ENCODE results near the gene RFTN1.

RFTN1 gene, protein sequence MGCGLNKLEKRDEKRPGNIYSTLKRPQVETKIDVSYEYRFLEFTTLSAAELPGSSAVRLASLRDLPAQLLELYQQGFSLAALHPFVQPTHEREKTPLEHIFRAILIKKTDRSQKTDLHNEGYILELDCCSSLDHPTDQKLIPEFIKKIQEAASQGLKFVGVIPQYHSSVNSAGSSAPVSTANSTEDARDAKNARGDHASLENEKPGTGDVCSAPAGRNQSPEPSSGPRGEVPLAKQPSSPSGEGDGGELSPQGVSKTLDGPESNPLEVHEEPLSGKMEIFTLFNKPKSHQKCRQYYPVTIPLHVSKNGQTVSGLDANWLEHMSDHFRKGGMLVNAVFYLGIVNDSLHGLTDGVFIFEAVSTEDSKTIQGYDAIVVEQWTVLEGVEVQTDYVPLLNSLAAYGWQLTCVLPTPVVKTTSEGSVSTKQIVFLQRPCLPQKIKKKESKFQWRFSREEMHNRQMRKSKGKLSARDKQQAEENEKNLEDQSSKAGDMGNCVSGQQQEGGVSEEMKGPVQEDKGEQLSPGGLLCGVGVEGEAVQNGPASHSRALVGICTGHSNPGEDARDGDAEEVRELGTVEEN

DNA sequence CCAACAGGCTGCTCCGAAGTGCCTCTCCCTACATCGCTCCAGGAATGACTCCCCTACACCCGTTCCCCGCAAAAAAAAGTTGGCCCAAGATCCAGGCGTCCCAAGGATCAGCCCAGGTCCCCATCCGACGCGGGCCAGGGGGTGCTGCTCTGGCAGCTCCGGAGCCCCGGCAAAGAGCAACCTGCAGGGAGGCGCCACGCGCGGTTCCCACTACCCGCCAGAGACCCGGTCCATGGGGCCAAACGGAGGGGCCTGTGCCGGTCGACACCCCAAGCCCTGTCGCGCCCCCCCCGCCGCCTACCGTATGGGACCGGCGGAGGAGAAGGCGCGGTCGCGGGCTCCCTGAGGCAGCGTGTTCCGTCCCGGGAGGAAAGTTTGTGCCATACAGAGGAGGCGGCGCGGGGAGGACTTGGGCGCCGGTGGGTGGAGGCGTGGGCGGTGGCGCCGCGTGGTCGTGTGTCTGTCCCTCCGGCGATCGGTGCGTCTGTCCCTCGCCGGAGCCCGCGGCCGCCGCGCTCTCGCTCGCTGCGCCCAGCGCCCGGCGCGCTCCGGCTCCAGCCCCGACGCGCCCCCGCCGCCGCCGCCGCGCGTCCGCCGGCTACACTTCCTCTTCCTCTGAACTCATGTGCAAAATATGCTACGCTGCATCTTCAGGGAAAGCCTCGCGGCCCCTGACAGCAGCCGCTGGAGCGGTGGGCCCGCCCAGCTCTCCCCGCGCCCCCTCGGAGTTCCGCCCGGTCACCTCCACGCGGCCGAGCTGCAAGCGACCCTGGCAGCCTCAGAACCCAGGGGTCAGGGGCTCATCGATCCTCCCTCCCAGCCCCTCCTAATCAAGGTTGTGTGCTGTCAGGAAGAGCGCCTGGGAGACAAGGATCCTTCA, at the start of gene RFTN1:
TSS of gene RFTN1 (minus strand) at position 559 of the 880 bp plus-strand sequence. CDS start 19,830 bp downstream, outside the sequence.
- peak in 4 of 14 donors; percentile 1 to 26 (median 16) for DNase-seq

DNA sequence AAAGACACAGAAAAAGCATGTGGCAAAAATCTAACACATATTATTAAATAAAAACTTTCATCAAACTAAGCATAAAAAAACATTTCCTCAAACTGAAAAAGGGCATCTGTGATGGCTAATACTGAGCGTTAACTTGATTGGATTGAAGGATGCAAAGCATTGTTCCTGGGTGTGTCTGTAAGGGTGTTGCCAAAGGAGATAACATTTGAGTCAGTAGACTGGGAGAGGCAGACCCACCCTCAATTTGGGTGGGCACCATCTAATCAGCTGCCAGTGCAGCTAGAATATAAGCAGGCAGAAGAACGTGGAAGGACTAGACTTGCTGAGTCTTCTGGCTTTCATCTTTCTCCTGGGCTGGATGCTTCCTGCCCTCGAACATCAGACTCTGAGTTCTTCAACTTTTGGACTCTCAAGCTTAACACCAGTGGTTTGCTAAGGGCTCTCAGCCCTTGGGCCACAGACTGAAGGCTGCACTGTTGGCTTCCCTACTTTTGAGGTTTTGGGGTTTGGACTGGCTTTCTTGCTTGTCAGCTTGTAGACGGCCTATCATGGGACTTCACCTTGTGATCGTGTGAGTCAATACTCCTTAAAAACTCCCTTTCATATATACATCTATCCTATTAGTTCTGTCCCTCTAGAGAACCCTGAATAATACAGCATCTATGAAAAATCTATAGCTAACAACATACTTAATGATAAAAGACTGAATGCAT, 46.3 kb upstream of the RFTN1 start:
- DNase-seq: no peak

DNA sequence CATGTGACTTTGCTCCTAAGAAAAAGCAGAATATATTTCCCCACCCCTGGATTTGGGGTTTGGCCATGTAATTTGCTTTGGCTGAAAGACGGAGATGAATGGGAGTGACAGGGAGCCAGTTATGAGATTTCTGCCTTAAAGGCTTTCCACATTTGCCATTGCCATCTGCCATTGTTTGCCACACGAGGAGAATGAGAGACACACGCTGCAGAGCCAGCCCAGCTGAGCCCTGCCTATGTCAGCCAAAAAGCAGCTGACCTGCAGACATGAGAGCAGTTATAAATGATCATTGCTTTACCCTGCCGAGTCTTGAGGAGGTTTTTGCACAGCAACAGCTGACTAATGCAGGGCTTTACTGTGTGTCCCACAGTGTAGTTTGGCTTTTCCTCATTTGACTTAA, 40.6 kb upstream of the RFTN1 start:
- no peak for DNase-seq

DNA sequence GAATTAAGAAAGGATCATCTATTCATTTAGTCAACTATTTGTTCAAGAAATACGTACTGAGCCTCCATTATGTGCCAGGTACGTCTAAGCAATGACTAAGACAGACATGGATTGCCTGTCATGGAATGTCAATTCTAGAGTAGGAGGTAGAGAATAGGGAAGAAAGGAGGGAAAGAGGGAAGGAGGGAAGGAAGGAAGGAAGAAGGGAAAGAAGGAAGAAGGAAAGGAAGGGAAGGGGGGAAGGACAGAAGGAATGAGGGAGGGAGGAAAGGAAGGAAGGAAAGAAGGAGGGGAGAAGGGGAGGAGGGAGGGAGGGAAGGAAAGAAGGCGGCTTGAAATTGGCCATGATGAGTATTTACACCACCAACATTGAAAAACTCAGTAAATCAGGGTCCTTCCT, 39.3 kb upstream of the RFTN1 start:
- DNase-seq: no peak

DNA sequence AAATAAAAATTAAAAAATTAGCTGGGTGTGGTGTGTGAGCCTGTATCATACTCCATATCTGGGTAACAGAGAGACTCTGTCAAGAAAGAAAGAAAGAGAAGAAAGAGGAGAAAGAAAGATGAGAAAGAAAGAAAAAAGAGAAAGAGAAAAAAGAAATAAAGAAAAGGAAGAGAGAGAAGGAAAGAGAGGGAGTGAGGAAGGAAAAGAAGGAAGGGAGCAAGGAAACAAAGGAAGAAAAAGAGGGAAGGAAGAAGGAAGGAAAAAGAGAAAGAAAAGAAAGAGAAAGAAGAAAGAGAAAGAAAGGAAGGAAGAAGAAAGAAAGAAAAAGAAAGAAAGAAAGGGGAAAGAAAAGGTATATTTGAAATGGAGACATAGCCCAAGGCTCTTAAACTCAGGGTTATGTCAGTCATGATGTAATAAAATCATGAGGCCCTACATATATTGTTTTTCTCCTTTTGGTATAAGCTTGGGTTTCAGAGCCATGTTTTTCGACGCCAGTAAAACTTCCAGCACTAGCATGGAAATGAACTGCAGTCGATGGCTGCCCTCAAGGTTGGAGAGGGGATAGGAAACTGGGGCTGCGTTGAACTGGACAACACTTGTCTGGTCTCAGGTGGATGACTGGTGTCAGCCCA, 38.0 kb upstream of the RFTN1 start:
- no peak for DNase-seq

DNA sequence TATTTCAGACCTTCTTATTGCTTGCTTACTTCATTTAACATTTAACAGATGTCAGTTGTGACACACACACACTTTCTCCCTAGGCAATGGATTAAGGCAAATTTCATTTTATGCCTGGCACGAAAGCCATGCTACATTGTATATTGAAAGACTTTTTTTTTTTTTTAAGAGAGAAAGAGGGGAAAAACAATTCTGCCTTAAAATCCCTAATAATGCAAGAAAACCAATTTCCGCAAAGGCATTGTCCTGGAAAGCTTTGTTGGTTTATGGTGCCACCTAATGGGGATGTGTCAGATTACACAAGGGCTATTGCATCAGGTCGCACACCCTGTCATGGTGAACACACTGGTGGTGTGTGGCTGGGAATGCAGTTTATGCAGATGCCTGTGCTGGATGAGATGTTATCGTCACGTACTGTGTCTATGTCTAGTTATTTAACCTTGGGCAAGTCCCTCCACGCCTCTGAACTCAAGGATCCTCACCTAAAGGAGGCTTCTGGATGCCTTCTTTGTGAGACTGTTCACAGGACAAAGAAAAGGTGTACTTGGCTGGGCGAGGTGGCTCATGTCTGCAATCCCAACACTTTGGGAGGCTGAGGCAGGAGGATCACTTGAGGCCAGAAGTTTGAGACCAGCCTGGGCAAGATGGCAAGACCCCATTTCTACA, 37.3 kb upstream of the RFTN1 start:
- peak in 11 of 14 donors; percentile 2 to 75 (median 35) for DNase-seq

DNA sequence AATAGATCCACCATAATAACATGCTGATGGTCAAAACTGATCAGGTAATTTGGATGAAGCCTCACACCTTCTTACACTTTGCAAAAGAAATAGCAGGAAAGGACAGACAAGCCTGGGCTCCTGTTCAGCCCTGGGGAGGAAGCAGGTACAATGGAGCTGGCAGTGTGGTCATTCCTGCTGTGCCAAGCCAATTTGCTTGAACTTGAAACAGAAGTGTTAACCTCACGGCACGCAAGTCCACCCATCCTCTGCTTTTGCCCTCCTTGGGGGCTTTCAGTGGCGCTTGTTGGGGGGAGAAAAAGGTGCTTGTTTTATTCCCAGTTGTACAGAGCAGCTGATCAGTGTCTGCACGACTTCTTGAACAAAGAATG, 36.8 kb upstream of the RFTN1 start:
- DNase-seq: peak in 2 of 14 donors; percentile 4 to 71

DNA sequence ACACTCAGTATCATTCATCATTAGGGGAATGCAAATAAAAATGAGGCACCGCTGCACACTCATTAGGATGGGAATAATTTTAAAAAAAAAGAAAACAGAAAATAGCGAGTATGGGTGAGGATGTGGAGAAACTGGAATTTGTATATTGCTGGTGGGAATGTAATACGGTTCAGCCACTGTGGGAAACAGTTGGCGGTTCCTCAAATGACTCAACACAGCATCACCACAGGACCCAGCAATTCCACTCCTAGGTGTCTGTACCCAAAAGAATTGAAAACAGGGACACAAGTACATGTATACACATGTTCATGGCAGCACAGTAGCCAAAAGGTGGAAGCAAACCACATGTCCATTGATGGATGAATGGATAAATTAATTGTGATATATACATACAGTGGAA, 35.2 kb upstream of the RFTN1 start:
- no peak for DNase-seq

DNA sequence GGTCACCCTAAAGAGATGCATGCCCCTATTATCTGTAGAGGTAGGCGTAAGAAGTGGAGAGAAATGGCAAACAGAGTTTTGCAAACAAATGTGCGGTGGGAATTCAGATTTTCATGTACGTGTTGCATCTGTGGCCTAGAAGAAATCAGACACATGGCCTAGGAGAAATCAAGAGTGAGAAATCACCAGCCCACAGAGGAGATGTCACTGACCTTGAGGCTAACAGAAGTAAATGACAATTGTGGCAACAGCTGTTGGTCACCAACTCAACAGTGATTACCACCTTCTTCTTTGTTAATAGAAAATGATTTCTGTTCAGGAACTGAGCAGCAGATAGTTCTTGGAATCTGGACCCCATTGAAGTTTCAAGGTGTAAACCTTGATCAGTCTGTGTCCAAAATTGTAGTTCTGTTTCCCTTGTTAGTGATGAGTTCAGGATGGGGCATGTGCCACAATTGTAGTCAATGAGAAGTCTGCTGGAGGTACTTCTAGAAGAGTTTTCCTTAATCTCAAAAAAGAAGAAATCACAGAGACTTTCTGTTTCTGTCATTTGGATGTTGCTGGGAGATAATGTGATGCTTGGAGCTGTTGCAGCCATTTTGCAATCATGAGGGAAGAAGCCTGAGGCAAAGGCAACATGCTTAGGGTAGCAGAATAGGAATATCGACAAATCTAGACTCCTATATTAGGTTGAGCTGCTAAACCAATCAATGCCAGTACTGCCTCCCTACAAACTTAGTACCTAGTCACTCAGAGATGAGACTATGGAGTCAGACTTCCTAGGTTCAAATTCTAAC, 34.3 kb upstream of the RFTN1 start:
- DNase-seq: no peak

DNA sequence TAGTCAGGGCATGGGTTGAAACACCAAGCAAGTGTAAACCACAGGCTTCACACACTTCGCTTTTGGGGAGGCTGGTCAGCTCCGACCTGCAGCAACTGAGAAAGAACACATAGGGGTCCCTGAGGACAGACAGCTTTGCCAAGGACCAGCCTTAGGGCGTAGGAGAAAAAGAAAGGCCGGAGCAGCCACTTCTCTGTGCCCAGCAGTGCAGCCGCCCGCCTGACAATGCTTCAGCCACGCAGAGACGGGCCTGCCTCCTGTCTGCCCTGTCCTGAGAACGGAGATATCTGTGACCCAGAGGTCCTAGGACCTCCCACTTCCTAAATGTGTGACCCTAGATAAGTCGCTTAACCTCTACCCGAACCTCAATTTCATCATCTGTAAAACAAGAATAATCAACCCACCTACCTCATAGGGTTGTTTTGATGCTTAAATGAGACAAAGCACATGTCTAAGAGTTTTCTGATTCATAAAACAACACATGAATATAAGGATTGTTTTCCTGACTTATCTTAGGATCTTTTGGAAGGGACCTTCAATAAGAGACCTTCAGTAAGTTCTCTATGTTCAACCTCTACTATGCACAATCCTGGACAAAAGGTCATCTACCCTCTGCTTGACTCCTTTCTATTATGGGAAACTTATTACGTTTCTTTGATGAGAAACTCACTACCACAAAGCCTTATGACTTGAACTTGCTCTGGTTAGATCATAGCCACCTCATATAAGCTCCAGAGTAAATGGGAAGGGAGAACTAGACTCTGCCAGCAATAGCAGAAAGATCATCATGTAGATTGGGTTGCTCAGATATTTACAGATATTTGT, 32.9 kb upstream of the RFTN1 start:
- DNase-seq: no peak

DNA sequence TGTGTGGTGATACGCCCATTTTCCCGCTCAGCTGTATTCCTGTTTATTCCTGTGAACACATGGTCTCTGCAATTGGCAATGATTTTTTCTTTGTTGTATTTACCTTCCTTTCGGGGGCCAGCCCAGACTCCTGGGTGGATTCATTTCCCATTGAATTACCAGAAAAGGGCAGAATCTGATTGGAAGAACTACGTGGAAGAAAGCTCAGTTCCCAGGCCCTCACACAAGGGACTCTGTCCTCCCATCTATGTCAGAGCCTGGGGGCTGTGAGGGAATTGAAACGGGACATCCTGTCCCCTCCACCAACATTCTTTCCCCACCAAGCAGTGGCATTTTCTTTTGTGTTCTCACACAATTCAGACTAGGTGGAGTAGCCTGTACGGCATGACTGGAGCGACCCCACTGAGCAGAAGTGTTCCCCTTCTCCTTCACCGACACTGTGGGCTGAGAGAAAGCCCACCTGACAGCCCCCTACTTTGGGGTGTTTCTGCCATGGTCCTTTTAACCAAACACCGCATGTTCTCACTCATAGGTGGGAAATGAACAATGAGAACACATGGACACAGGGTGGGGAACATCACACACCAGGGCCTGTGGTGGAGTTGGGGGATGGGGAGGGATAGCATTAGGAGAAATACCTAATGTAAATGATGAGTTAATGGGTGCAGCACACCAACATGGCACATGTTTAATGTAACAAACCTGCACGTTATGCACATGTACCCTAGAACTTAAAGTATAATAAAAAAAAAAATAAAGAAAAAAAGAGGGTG, 32.1 kb upstream of the RFTN1 start:
- DNase-seq: no peak

DNA sequence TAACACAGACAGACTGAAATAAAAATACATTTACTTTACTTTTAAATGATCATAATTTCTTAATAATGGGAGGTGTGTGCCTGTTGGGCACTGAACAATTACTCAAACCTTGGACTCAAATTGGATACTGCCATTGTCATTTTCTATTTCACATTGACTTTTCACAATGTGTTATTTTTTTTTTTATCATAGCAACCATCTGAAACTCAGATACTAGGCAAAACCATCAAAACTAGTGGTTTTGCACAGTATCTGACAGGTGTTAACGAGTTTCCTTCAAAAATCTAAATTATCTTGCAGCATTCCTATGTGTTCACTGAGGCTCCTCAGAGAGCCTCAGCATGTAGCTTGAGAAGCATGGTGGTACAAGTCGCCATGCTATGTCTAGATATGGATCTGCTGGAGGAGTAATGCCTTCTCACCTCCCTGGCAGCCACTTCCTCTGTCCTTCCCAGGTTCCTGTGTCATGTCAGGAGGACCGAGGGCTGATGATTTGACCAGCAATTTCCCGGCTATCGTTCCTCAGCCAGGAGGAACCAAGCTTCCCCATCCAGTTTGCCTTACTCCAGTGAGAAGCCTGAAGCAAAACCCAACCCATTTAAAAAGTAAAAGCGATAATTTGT, 29.9 kb upstream of the RFTN1 start:
- no peak for DNase-seq

DNA sequence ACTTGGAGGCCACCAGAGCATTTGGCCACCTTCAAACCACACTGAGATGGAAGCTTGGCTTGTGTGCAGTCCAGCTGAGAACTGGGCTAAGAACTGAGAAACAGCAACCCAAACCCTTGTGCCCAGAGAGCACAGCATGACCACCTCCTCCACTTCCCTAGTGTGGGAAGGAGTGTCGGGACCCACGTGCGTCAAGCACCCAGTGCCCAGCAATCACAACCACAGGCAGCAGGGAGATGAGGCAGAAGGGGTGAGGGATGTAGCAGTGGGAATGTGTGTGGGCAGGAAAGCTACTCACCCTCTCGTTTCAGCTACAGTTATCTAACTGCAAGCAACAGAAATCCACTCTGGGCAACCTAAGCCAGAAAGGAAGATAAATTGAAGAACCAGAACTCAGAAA, 25.0 kb upstream of the RFTN1 start:
- no peak for DNase-seq

DNA sequence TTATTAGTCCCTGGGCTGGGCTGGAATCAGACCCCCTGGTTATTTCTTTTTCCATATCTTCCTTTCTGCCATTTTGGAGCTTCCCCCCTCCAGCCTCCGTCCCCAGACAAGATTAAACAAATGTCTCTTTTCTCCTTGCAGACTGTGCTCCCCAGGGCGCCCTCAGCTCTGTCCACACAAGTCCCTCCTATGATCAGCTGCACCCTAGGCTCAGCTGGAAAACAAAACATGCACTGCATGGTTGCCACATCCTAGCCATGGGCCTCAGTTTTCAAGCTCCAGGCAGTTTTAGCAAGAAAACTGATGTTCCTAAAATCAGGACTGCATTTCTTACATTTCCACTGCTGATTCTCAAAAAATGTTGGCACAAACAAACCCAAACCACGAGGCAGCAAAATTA, 23.5 kb upstream of the RFTN1 start:
- DNase-seq: no peak

DNA sequence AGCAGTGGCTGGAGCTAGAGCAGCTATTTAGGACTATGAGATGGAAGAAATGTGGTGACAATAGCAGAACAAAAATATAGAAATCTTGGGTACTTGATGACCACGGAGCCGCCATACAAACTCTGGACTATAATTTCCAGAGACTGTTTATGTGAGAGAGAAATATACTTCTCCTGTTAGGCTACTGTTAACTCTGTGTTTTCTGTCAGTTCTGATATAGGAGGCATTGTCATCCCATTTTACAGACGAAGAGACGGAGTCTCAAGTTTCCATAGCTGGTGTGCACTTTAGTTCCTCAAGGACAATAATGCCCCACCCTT, 22.8 kb upstream of the RFTN1 start:
- DNase-seq: no peak

DNA sequence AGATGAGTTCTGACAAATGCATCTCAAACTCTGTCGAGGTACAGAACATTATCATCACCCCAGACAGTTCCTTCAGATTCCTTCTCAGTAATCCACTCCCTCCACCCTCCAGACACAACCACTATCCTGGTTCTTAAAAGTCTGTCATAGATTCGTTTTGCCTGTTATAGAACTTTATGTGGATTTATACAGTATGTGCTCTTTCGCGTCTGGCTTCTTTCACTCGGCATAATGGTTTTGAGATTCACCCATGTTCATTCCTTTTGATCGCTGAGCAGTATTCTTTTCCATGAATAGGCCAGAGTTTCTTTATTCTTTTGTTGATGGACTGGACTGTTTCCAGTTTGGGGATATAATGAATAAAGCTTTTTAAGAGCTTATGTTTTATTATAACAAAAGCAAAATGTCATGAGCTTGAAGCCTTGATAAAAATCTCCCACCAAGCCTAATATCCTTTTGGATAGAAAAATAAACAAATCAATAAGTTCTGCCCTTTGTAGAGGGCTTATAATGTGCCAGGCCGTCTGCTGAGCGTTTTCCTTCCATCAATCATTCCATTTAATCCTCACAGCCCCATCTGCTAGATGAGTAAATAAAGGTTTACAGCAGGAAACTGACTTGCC, 21.3 kb upstream of the RFTN1 start:
- no peak for DNase-seq

DNA sequence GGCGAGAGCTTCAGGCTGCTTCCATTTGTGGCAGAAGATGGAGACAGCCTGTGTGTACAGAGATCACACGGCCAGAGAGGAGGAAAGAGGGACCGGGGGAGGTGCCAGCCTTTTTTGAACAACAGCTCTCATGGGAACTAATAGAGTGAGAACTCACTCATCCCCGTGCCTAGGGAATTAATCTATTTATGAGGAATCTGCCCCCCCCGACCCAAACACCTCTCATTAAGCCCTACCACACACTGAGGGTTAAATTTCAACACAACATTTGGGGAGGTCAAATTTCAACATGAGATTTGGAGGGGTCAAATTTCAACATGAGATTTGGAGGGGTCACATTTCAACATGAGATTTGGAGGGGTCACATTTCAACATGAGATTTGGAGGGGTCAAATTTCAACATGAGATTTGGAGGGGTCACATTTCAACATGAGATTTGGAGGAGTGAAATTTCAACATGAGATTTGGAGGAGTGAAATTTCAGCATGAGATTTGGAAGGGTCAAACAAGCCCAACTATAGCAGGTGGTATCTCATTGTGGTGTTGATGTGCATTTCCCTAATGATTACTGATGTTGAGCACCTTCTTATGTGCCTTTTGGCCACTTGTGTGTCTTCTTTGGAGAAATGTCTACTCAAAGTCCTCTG, 20.6 kb upstream of the RFTN1 start:
- DNase-seq: no peak

DNA sequence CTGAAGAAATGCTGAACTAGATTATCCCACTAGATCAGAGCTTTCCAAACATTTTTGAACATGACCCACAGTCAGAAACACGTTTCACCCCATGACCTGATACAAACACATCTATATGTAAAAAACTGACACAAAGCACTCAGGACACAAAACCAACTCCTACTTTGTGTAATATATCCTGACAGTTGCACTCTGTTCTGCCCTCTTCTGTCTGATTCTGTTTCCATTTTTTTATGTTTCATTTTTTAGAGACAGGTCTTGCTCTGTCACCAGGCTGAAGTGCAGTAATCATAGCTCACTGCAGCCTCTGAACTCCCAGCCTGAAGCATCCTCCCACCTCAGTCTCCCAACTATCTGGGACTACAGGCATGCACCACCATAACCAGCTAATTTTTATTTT, 15.8 kb upstream of the RFTN1 start:
- DNase-seq: no peak

Measured in C1 segment of cervical spinal cord (tissue), 14 donors.